Neural cell (in vitro differentiated cells): ENCODE measurements around the gene SPI1. TPM values are rescaled to one million over a fixed set of nuclear protein-coding genes. Genes with fewer than 3 reads are reported as not detected.

ENCODE experiments used
- H2AFZ ChIP-seq: fragments of 200-600, 300-800 bp; sonication (generic), shearing (Covaris generic); 2 replicates; pipeline ENCODE4 v1.6.0; 2014; ENCODE audit warnings: low read depth, mild to moderate bottlenecking, antibody characterized with exemption, low read length, moderate library complexity
- H3F3A ChIP-seq: fragments of 200-600 bp; shearing (Covaris generic); 2 replicates; pipeline ENCODE4 v1.6.1; 2016; ENCODE audit warnings: mild to moderate bottlenecking, moderate library complexity, mixed read lengths, antibody characterized with exemption, low read length; ENCODE audit not compliant: insufficient read depth, poor library complexity, severe bottlenecking
- H3K27ac ChIP-seq: fragments of 200-600, 300-800 bp; sonication (generic), shearing (Covaris generic); 2 replicates; pipeline ENCODE4 v1.5.1; 2014; ENCODE audit warnings: mild to moderate bottlenecking, low read length, moderate library complexity
- H3K27me3 ChIP-seq: fragments of 300-800, 200-600 bp; sonication (generic), shearing (Covaris generic); 2 replicates; pipeline ENCODE4 v1.6.0; 2014; ENCODE audit warnings: mild to moderate bottlenecking, low read depth, low read length, moderate library complexity; ENCODE audit not compliant: insufficient read depth
- H3K36me3 ChIP-seq: fragments of 300-800, 200-600 bp; sonication (generic), shearing (Covaris generic); 2 replicates; pipeline ENCODE4 v1.5.1; 2014; ENCODE audit warnings: mild to moderate bottlenecking, antibody characterized with exemption, low read length, moderate library complexity; ENCODE audit not compliant: insufficient read depth
- H3K4me2 ChIP-seq: fragments of 300-800, 200-600 bp; sonication (generic), shearing (Covaris generic); 2 replicates; pipeline ENCODE4 v1.6.0; 2014; ENCODE audit warnings: mild to moderate bottlenecking, low read length
- H3K4me3 ChIP-seq: fragments of 300-800, 200-600 bp; sonication (generic), shearing (Covaris generic); 2 replicates; pipeline ENCODE4 v1.5.1; 2014; ENCODE audit warnings: mild to moderate bottlenecking, low read length, moderate library complexity
- H3K79me2 ChIP-seq: fragments of 200-600 bp; shearing (Covaris generic); replicated peaks from 2 replicates; pipeline ENCODE4 v1.6.0; 2014; ENCODE audit warnings: mild to moderate bottlenecking, low read length, moderate library complexity; ENCODE audit not compliant: insufficient read depth
- H3K9ac ChIP-seq: fragments of 300-800, 200-600 bp; sonication (generic), shearing (Covaris generic); 2 replicates; pipeline ENCODE4 v1.6.1; 2016; ENCODE audit warnings: mild to moderate bottlenecking, low read length, mixed read lengths
- H3K9me2 ChIP-seq: fragments of 200-600 bp; shearing (Covaris generic); 2 replicates; pipeline ENCODE4 v1.6.1; 2016; ENCODE audit warnings: mild to moderate bottlenecking, low read length, mixed read lengths; ENCODE audit not compliant: insufficient read depth
- H3K9me3 ChIP-seq: fragments of 200-600, 300-800 bp; sonication (generic), shearing (Covaris generic); 2 replicates; pipeline ENCODE4 v1.6.1; 2016; ENCODE audit warnings: mild to moderate bottlenecking, mixed run types, low read length, moderate library complexity, mixed read lengths
- H4K20me1 ChIP-seq: fragments of 200-600 bp; shearing (Covaris generic); 2 replicates; pipeline ENCODE4 v1.6.1; 2016; ENCODE audit warnings: mild to moderate bottlenecking, mixed run types; ENCODE audit not compliant: insufficient read depth
- EP300 ChIP-seq: fragments of 450-650 bp; conservative IDR thresholded peaks from 2 replicates; pipeline ENCODE4 v1.6.1; 2014; ENCODE audit warnings: antibody characterized with exemption, mild to moderate bottlenecking, moderate library complexity; ENCODE audit not compliant: poor library complexity, severe bottlenecking
- EZH2 ChIP-seq: fragments of 200-600, 300-800 bp; shearing (Covaris generic), sonication (generic); IDR thresholded peaks from 2 replicates; pipeline ENCODE4 v1.6.1; 2014; ENCODE audit warnings: antibody characterized with exemption, low read length, borderline replicate concordance, mild to moderate bottlenecking; ENCODE audit not compliant: insufficient read depth, poor library complexity, severe bottlenecking
- MXI1 ChIP-seq: fragments of 450-650 bp; conservative IDR thresholded peaks from 2 replicates; pipeline ENCODE4 v1.6.1; 2014; ENCODE audit warnings: antibody characterized with exemption, mild to moderate bottlenecking; ENCODE audit not compliant: poor library complexity, severe bottlenecking
- POLR2AphosphoS5 ChIP-seq: IDR thresholded peaks from 2 replicates; pipeline ENCODE4 v1.6.1; 2012
- RAD21 ChIP-seq: fragments of 450-650 bp; conservative IDR thresholded peaks from 2 replicates; pipeline ENCODE4 v1.6.1; 2014; ENCODE audit warnings: antibody characterized with exemption, mild to moderate bottlenecking, moderate library complexity
- SMC3 ChIP-seq: fragments of 450-650 bp; conservative IDR thresholded peaks from 2 replicates; pipeline ENCODE4 v1.6.1; 2014; ENCODE audit warnings: antibody characterized with exemption, mild to moderate bottlenecking, moderate library complexity; ENCODE audit not compliant: poor library complexity
- TAF1 ChIP-seq: IDR thresholded peaks from 2 replicates; pipeline ENCODE4 v1.6.1; 2012; ENCODE audit warnings: low read depth
- polyA plus RNA-seq: library from polyadenylated mRNA; depleted of rRNA; stranded (reverse); fragments of >200 nt; gene quantifications from 2 replicates; pipeline ENCODE4 v1.2.3, GENCODE V29; 2014
- TF ChIP-seq, protein P1 (sequence below): fragments of 450-650 bp; IDR thresholded peaks from 2 replicates; pipeline ENCODE4 v1.5.1; 2014; ENCODE audit warnings: antibody characterized with exemption, mild to moderate bottlenecking, moderate library complexity; ENCODE audit not compliant: poor library complexity, severe bottlenecking
- TF ChIP-seq, protein P2 (sequence below): IDR thresholded peaks from 2 replicates; pipeline ENCODE4 v1.6.1; 2012; ENCODE audit warnings: borderline replicate concordance

Gene SPI1
- polyA plus RNA-seq, 1 donor from 2014 or later, result not detected

DNA sequence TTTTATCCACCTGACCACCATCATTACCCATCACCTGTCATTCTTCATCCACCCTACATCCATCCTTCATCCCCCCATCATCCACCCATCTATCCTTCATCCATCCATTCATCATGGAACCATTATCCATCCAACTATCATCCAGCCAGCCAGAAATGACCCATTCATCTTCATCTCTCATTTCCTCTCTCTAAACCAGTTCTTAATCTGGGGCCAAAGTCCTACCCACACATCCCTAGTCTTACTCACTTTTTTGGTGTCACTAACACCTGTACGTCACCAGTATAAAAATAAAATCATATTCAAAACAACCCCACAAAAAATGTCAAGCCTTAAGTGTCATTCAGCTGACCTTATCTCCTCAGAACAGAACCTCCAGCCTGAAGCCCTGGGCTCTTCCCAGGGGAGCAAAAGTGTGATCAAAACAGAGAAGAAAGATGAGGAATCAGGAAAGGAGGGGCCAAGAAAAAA, 12.3 kb downstream of the SPI1 start:
- Histone ChIP-seq H3K9ac (no peak overlapping the region), H3K79me2 (no peaks in the 10 kb centered on the region), H3K27me3 (no peaks in the 10 kb centered on the region), H3K9me3 (no peaks in the 10 kb centered on the region), H3K4me3 (no peak overlapping the region), H4K20me1 (no peaks in the 10 kb centered on the region), H2AFZ (no peak overlapping the region), H3K27ac (no peak overlapping the region), H3K9me2 (no peaks in the 10 kb centered on the region), H3F3A (no peaks in the 10 kb centered on the region), H3K4me2 (no peak overlapping the region), H3K36me3 (no peaks in the 10 kb centered on the region)
- TF ChIP-seq MXI1 (no peak), EZH2 (no peak), RAD21 (no peak), POLR2AphosphoS5 (no peak), SMC3 (no peak), EP300 (no peak), TAF1 (no peak)
- TF ChIP-seq, protein P1, sequence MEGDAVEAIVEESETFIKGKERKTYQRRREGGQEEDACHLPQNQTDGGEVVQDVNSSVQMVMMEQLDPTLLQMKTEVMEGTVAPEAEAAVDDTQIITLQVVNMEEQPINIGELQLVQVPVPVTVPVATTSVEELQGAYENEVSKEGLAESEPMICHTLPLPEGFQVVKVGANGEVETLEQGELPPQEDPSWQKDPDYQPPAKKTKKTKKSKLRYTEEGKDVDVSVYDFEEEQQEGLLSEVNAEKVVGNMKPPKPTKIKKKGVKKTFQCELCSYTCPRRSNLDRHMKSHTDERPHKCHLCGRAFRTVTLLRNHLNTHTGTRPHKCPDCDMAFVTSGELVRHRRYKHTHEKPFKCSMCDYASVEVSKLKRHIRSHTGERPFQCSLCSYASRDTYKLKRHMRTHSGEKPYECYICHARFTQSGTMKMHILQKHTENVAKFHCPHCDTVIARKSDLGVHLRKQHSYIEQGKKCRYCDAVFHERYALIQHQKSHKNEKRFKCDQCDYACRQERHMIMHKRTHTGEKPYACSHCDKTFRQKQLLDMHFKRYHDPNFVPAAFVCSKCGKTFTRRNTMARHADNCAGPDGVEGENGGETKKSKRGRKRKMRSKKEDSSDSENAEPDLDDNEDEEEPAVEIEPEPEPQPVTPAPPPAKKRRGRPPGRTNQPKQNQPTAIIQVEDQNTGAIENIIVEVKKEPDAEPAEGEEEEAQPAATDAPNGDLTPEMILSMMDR, result no peak
- TF ChIP-seq, protein P2, sequence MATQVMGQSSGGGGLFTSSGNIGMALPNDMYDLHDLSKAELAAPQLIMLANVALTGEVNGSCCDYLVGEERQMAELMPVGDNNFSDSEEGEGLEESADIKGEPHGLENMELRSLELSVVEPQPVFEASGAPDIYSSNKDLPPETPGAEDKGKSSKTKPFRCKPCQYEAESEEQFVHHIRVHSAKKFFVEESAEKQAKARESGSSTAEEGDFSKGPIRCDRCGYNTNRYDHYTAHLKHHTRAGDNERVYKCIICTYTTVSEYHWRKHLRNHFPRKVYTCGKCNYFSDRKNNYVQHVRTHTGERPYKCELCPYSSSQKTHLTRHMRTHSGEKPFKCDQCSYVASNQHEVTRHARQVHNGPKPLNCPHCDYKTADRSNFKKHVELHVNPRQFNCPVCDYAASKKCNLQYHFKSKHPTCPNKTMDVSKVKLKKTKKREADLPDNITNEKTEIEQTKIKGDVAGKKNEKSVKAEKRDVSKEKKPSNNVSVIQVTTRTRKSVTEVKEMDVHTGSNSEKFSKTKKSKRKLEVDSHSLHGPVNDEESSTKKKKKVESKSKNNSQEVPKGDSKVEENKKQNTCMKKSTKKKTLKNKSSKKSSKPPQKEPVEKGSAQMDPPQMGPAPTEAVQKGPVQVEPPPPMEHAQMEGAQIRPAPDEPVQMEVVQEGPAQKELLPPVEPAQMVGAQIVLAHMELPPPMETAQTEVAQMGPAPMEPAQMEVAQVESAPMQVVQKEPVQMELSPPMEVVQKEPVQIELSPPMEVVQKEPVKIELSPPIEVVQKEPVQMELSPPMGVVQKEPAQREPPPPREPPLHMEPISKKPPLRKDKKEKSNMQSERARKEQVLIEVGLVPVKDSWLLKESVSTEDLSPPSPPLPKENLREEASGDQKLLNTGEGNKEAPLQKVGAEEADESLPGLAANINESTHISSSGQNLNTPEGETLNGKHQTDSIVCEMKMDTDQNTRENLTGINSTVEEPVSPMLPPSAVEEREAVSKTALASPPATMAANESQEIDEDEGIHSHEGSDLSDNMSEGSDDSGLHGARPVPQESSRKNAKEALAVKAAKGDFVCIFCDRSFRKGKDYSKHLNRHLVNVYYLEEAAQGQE, result no peak

DNA sequence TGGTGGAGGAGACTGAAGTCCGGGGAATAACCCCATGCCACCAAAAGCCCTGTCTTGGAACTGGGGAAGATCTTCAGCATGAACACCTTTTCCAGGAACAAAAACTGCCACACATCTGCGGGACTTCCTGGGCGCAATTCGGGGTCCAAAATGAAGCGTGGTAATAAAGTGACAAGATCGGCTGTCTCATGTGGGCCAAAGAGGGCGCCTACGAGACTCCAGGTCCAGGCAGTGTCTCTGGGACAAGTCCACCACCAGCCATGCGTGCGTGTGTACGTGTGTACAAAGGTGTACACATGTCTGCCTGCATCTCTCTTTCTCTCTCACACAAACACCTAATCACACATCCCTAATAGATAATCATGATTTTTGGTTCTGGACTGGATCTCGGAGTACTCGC, 16.9 kb downstream of the SPI1 start:
- no peak overlapping the region for H3K27ac ChIP-seq
- no peaks in the 10 kb centered on the region for H3K79me2 ChIP-seq
- no peak overlapping the region for H2AFZ ChIP-seq
- no peaks in the 10 kb centered on the region for H3K9me2 ChIP-seq
- TF ChIP-seq TAF1 (no peak), POLR2AphosphoS5 (no peak), EP300 (no peak), EZH2 (no peak), RAD21 (no peak)
- TF ChIP-seq, protein P2, result no peak
- TF ChIP-seq, protein P1, result no peak
- no peak overlapping the region for H3K4me3 ChIP-seq
- no peaks in the 10 kb centered on the region for H3K9me3 ChIP-seq
- no peak overlapping the region for H3K9ac ChIP-seq
- H3F3A ChIP-seq, result no peaks in the 10 kb centered on the region
- H4K20me1 ChIP-seq, result no peaks in the 10 kb centered on the region
- no peaks in the 10 kb centered on the region for H3K27me3 ChIP-seq
- H3K36me3 ChIP-seq, result no peaks in the 10 kb centered on the region
- H3K4me2 ChIP-seq, result no peak overlapping the region
